OCI-LY3 (cell line): ENCODE data around the gene ZNF736.
"Not testable (repeated sequence)": the region's sequence is repeated elsewhere in the genome, so short reads cannot be mapped to it uniquely, and the experiment has no call there.

Experiments used
- EZH2phosphoT487 ChIP-seq: fragments of 200-600 bp; shearing (Covaris generic); IDR thresholded peaks from 2 replicates; pipeline ENCODE4 v1.6.1; 2018; ENCODE audit warnings: antibody characterized with exemption, mixed run types, low read depth
- TF ChIP-seq, protein P1 (sequence below): fragments of 200-600, 300-600 bp; sonication (generic); IDR thresholded peaks from 2 replicates; pipeline ENCODE4 v1.5.1; 2014; ENCODE audit warnings: antibody characterized with exemption, low read length, low read depth

DNA sequence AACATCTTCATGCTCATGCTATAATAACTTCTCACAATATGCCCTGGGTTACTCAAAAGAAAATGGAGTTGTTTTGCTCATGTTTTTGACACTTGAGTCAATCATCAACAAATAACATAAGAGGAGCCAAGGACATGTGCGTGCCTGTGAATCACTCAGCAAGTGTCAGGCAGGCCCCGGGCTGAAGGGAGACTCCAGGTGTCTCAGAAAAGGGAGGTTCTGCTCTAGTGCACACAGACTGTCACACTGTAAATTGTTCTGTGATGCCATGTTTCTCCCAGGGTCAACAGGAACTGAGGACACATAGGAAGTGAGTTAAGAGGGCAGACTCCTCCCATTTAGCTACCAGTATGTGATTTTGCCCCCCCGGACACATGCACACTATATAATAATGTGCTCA is 10.4 kb downstream of the ZNF736 start:
- TF ChIP-seq, protein P1, sequence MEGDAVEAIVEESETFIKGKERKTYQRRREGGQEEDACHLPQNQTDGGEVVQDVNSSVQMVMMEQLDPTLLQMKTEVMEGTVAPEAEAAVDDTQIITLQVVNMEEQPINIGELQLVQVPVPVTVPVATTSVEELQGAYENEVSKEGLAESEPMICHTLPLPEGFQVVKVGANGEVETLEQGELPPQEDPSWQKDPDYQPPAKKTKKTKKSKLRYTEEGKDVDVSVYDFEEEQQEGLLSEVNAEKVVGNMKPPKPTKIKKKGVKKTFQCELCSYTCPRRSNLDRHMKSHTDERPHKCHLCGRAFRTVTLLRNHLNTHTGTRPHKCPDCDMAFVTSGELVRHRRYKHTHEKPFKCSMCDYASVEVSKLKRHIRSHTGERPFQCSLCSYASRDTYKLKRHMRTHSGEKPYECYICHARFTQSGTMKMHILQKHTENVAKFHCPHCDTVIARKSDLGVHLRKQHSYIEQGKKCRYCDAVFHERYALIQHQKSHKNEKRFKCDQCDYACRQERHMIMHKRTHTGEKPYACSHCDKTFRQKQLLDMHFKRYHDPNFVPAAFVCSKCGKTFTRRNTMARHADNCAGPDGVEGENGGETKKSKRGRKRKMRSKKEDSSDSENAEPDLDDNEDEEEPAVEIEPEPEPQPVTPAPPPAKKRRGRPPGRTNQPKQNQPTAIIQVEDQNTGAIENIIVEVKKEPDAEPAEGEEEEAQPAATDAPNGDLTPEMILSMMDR = not testable (repeated sequence)
- not testable (repeated sequence) for TF ChIP-seq EZH2phosphoT487
